ENCODE results near the gene FOXP1.
"Not testable (repeated sequence)": the region's sequence is repeated elsewhere in the genome, so short reads cannot be mapped to it uniquely, and the experiment has no call there.

The FOXP1 gene

GRCh38 chr3:70977712-70978111, 605.8 kb downstream of the FOXP1 start:
- H3K36me3 ChIP-seq (ENCODE audit: control insufficient read depth, insufficient read depth, low read length), result no peaks in the 10 kb centered on the region
- no peaks in the 10 kb centered on the region for H3K27me3 ChIP-seq (ENCODE audit: control insufficient read depth, insufficient read depth, low read length)
- H3K4me1 ChIP-seq (ENCODE audit: control insufficient read depth, insufficient read depth, low read length), result peaks cover 1% of the 10 kb centered on the region
- H3K9me3 ChIP-seq (ENCODE audit: control insufficient read depth, insufficient read depth, low read length), result no peaks in the 10 kb centered on the region
- no peak overlapping the region for H3K4me3 ChIP-seq (ENCODE audit: low read depth, low read length)
- no peak overlapping the region for H3K9ac ChIP-seq (ENCODE audit: low read depth, low read length)

GRCh38 chr3:70975981-70976380, 607.5 kb downstream of the FOXP1 start:
- H3K4me1 ChIP-seq (ENCODE audit: control insufficient read depth, insufficient read depth, low read length); H3K4me3 ChIP-seq (ENCODE audit: low read depth, low read length); H3K27me3 ChIP-seq (ENCODE audit: control insufficient read depth, insufficient read depth, low read length); H3K9me3 ChIP-seq (ENCODE audit: control insufficient read depth, insufficient read depth, low read length); H3K36me3 ChIP-seq (ENCODE audit: control insufficient read depth, insufficient read depth, low read length); H3K9ac ChIP-seq (ENCODE audit: low read depth, low read length): not testable (repeated sequence)

- Histone ChIP-seq H3K4me1 (ENCODE audit: control insufficient read depth, insufficient read depth, low read length) (peaks cover 14% of the 10 kb centered on the region), H3K36me3 (ENCODE audit: control insufficient read depth, insufficient read depth, low read length) (no peaks in the 10 kb centered on the region), H3K4me3 (ENCODE audit: low read depth, low read length) (no peak overlapping the region), H3K9me3 (ENCODE audit: control insufficient read depth, insufficient read depth, low read length) (no peaks in the 10 kb centered on the region), H3K9ac (ENCODE audit: low read depth, low read length) (no peak overlapping the region), H3K27me3 (ENCODE audit: control insufficient read depth, insufficient read depth, low read length) (no peaks in the 10 kb centered on the region)
These were observed 608.8 kb downstream of the FOXP1 start for GRCh38 chr3:70974747-70975146.

- H3K9ac ChIP-seq (ENCODE audit: low read depth, low read length), result no peak overlapping the region
- no peaks in the 10 kb centered on the region for H3K9me3 ChIP-seq (ENCODE audit: control insufficient read depth, insufficient read depth, low read length)
- H3K4me1 ChIP-seq (ENCODE audit: control insufficient read depth, insufficient read depth, low read length), result peaks cover 14% of the 10 kb centered on the region
- H3K27me3 ChIP-seq (ENCODE audit: control insufficient read depth, insufficient read depth, low read length), result no peaks in the 10 kb centered on the region
- H3K36me3 ChIP-seq (ENCODE audit: control insufficient read depth, insufficient read depth, low read length), result no peaks in the 10 kb centered on the region
- H3K4me3 ChIP-seq (ENCODE audit: low read depth, low read length), result no peak overlapping the region
These were observed 610.0 kb downstream of the FOXP1 start for GRCh38 chr3:70973558-70973957.

GRCh38 chr3:70972855-70973254, 610.7 kb downstream of the FOXP1 start:
- peaks cover 14% of the 10 kb centered on the region for H3K4me1 ChIP-seq (ENCODE audit: control insufficient read depth, insufficient read depth, low read length)
- H3K27me3 ChIP-seq (ENCODE audit: control insufficient read depth, insufficient read depth, low read length), result no peaks in the 10 kb centered on the region
- H3K4me3 ChIP-seq (ENCODE audit: low read depth, low read length), result no peak overlapping the region
- H3K9me3 ChIP-seq (ENCODE audit: control insufficient read depth, insufficient read depth, low read length), result no peaks in the 10 kb centered on the region
- no peak overlapping the region for H3K9ac ChIP-seq (ENCODE audit: low read depth, low read length)
- H3K36me3 ChIP-seq (ENCODE audit: control insufficient read depth, insufficient read depth, low read length), result peaks cover 3% of the 10 kb centered on the region

- Histone ChIP-seq H3K36me3 (ENCODE audit: control insufficient read depth, insufficient read depth, low read length) (peaks cover 3% of the 10 kb centered on the region), H3K4me1 (ENCODE audit: control insufficient read depth, insufficient read depth, low read length) (peaks cover 14% of the 10 kb centered on the region), H3K9ac (ENCODE audit: low read depth, low read length) (no peak overlapping the region), H3K4me3 (ENCODE audit: low read depth, low read length) (no peak overlapping the region), H3K9me3 (ENCODE audit: control insufficient read depth, insufficient read depth, low read length) (no peaks in the 10 kb centered on the region), H3K27me3 (ENCODE audit: control insufficient read depth, insufficient read depth, low read length) (no peaks in the 10 kb centered on the region)
These were observed 612.6 kb downstream of the FOXP1 start for GRCh38 chr3:70970952-70971351.

- H3K27me3 ChIP-seq (ENCODE audit: control insufficient read depth, insufficient read depth, low read length), result no peaks in the 10 kb centered on the region
- H3K4me1 ChIP-seq (ENCODE audit: control insufficient read depth, insufficient read depth, low read length), result peaks cover 14% of the 10 kb centered on the region
- no peaks in the 10 kb centered on the region for H3K9me3 ChIP-seq (ENCODE audit: control insufficient read depth, insufficient read depth, low read length)
- peaks cover 3% of the 10 kb centered on the region for H3K36me3 ChIP-seq (ENCODE audit: control insufficient read depth, insufficient read depth, low read length)
- H3K9ac ChIP-seq (ENCODE audit: low read depth, low read length), result no peak overlapping the region
- H3K4me3 ChIP-seq (ENCODE audit: low read depth, low read length), result no peak overlapping the region
These were observed 613.4 kb downstream of the FOXP1 start for GRCh38 chr3:70970171-70970570.

- Histone ChIP-seq H3K9ac (ENCODE audit: low read depth, low read length) (no peak overlapping the region), H3K4me1 (ENCODE audit: control insufficient read depth, insufficient read depth, low read length) (peaks cover 8% of the 10 kb centered on the region), H3K27me3 (ENCODE audit: control insufficient read depth, insufficient read depth, low read length) (no peaks in the 10 kb centered on the region), H3K9me3 (ENCODE audit: control insufficient read depth, insufficient read depth, low read length) (no peaks in the 10 kb centered on the region), H3K4me3 (ENCODE audit: low read depth, low read length) (no peak overlapping the region), H3K36me3 (ENCODE audit: control insufficient read depth, insufficient read depth, low read length) (peaks cover 3% of the 10 kb centered on the region)
These were observed 619.9 kb downstream of the FOXP1 start for GRCh38 chr3:70963431-70964275.

- no peaks in the 10 kb centered on the region for H3K27me3 ChIP-seq (ENCODE audit: control insufficient read depth, insufficient read depth, low read length)
- no peaks in the 10 kb centered on the region for H3K36me3 ChIP-seq (ENCODE audit: control insufficient read depth, insufficient read depth, low read length)
- peaks cover 8% of the 10 kb centered on the region for H3K4me1 ChIP-seq (ENCODE audit: control insufficient read depth, insufficient read depth, low read length)
- H3K4me3 ChIP-seq (ENCODE audit: low read depth, low read length), result no peak overlapping the region
- H3K9me3 ChIP-seq (ENCODE audit: control insufficient read depth, insufficient read depth, low read length), result no peaks in the 10 kb centered on the region
- no peak overlapping the region for H3K9ac ChIP-seq (ENCODE audit: low read depth, low read length)
These were observed 623.8 kb downstream of the FOXP1 start for GRCh38 chr3:70959506-70960291.

GRCh38 chr3:70952033-70952747, 631.3 kb downstream of the FOXP1 start:
- no peak overlapping the region for H3K4me3 ChIP-seq (ENCODE audit: low read depth, low read length)
- no peaks in the 10 kb centered on the region for H3K4me1 ChIP-seq (ENCODE audit: control insufficient read depth, insufficient read depth, low read length)
- H3K9ac ChIP-seq (ENCODE audit: low read depth, low read length), result no peak overlapping the region
- H3K9me3 ChIP-seq (ENCODE audit: control insufficient read depth, insufficient read depth, low read length), result no peaks in the 10 kb centered on the region
- H3K36me3 ChIP-seq (ENCODE audit: control insufficient read depth, insufficient read depth, low read length), result no peaks in the 10 kb centered on the region
- H3K27me3 ChIP-seq (ENCODE audit: control insufficient read depth, insufficient read depth, low read length), result no peaks in the 10 kb centered on the region

GRCh38 chr3:70951316-70951715, 632.2 kb downstream of the FOXP1 start:
- Histone ChIP-seq H3K9ac (ENCODE audit: low read depth, low read length) (no peak overlapping the region), H3K36me3 (ENCODE audit: control insufficient read depth, insufficient read depth, low read length) (no peaks in the 10 kb centered on the region), H3K4me3 (ENCODE audit: low read depth, low read length) (no peak overlapping the region), H3K9me3 (ENCODE audit: control insufficient read depth, insufficient read depth, low read length) (no peaks in the 10 kb centered on the region), H3K4me1 (ENCODE audit: control insufficient read depth, insufficient read depth, low read length) (no peaks in the 10 kb centered on the region), H3K27me3 (ENCODE audit: control insufficient read depth, insufficient read depth, low read length) (no peaks in the 10 kb centered on the region)

Measured in iPS-15b (cell line).